Heart left ventricle (tissue), 16 donors: ENCODE data around the gene PLEKHG4. TPM values are rescaled to one million over a fixed set of nuclear protein-coding genes. Genes with fewer than 3 reads are reported as not detected.
A peak's percentile ranks its signal among the peaks of the same experiment; 100 is the strongest.

ENCODE experiments used
- ATAC-seq, 4 donors: fragments of 200-7000 bp; cut with Tn5 transposase; one replicate each; pipeline ENCODE4 v1.9.1; 2020 to 2022; ENCODE audit warnings: moderate library complexity in 4 of 4, mild to moderate bottlenecking in 3 of 4, moderate number of reproducible peaks in 1 of 4
- DNase-seq, 5 donors: peaks; one replicate each; pipeline ENCODE4 v3.0.0-alpha.2; 2020
- H3K27ac ChIP-seq, 12 donors: fragments of 200-600 bp; sonication (generic) in 4 of 12; one replicate each; pipeline versions ENCODE4 v1.5.0 to v1.8.0; 2016 to 2022; ENCODE audit warnings: mild to moderate bottlenecking in 2 of 12
- H3K27me3 ChIP-seq, 9 donors: fragments of 200-600 bp; sonication (generic) in 2 of 9; one replicate each; pipeline versions ENCODE4 v1.5.1 to v1.8.0; 2016 to 2022; ENCODE audit warnings: mild to moderate bottlenecking in 3 of 9
- H3K36me3 ChIP-seq, 9 donors: fragments of 200-600 bp; sonication (generic) in 2 of 9; one replicate each; pipeline versions ENCODE4 v1.5.0 to v1.8.0; 2018 to 2022; ENCODE audit warnings: mild to moderate bottlenecking in 2 of 9
- H3K4me1 ChIP-seq, 12 donors: fragments of 200-600 bp; sonication (generic) in 4 of 12; one replicate each; pipeline versions ENCODE4 v1.5.0 to v1.8.0; 2016 to 2022; ENCODE audit warnings: mild to moderate bottlenecking in 3 of 12
- H3K4me3 ChIP-seq, 12 donors: fragments of 200-600 bp; sonication (generic) in 4 of 12; one replicate each; pipeline versions ENCODE4 v1.5.0 to v1.8.0; 2017 to 2022; ENCODE audit warnings: mild to moderate bottlenecking in 9 of 12, moderate library complexity in 4 of 12
- H3K9me3 ChIP-seq, 12 donors: fragments of 200-600 bp; sonication (generic) in 4 of 12; one replicate each; pipeline versions ENCODE4 v1.5.0 to v1.8.0; 2016 to 2022; ENCODE audit warnings: mild to moderate bottlenecking in 1 of 12
- POLR2A ChIP-seq, 2 donors: fragments of 450-650 bp; IDR thresholded peaks; one replicate each; pipeline ENCODE4 v1.6.1; 2017; ENCODE audit warnings: antibody characterized with exemption in 2 of 2, mild to moderate bottlenecking in 2 of 2, moderate library complexity in 2 of 2
- whole genome bisulfite sequencing, 4 donors: extraction: QIAGEN DNeasy Blood & Tissue Kit in 2 of 4; methylation state at CpG; one replicate each; pipeline versions ENCODE4 v1.1.5 to v1.1.7; 2013 to 2018; 5-methylcytosine and 5-hydroxymethylcytosine counted together
- intact Hi-C, 10 donors: fragments of 100-400 bp; cut with DNase I; formaldehyde crosslinking; loops; one replicate each; pipeline versions ENCODE4 v1.11.1 to v1.14.2; 2022
- polyA plus RNA-seq, 2 donors: library from polyadenylated mRNA; stranded (reverse); fragments of 200-250 nt; gene quantifications; one replicate each; pipeline ENCODE4 v1.2.3, GENCODE V29; 2013
- total RNA-seq, 9 donors: library from RNA; depleted of rRNA in 2 of 9; stranded (reverse); fragments of >200 nt in 2 of 9; fragmentation: NEBNext Ultra II Directional in 3 of 9; extraction: Animal tissue kit (Norgen Biotek cat#: 25700) in 3 of 9; gene quantifications; one replicate each; pipeline versions ENCODE4 v1.1.0 to v1.2.4, GENCODE V29; 2016 to 2023
- TF ChIP-seq, protein P1 (sequence below), 12 donors: fragments of 200-600 bp; sonication (generic) in 4 of 12; IDR thresholded peaks; one replicate each; pipeline versions ENCODE4 v1.5.0 to v1.8.0; 2018 to 2022; ENCODE audit warnings: antibody characterized with exemption in 12 of 12, mild to moderate bottlenecking in 5 of 12
- donor health status: ischemic (EF 13 %, LVEDD 7.1; RV severe dilation, severe dysfunction).
- donor health status: healthy with polysubstance abuse.
- donor health status: DM: no; HTN: yes; CAD: no.
- donor health status: DM: no; HTN: no; CAD: no.
- donor health status: ischemic (EF 25% LVEDD 6.9; RV normal size, moderate dysfunction).
- donor health status: ischemic (EF 25% LVEDD 5.7; RV mildly dilated, moderate dysfunction).
- donor health status: healthy.
- donor health status: DM: yes; HTN: yes; CAD: no.
- donor health status: ischemic (EF 35%, LVEDD 5.7; RV mildly dilated, moderate dysfunction).
- donor health status: nonischemic (EF 11% LVEDD 7.7; RV severe dilation, severe dysfunction).
- donor health status: DM: yes; HTN: yes; CAD: no.
- donor health status: PGD.
- donor health status: ischemic (EF 29% LVEDD 5.4; RV normal size, mild dysfunction).
- donor health status: nonischemic (EF 23%, LVEDD 6.1; RV moderate dilation, normal function).

Gene PLEKHG4
- total and polyA plus RNA-seq, 11 donors: 0.44 to 4.0 (median 1.2) TPM

DNA sequence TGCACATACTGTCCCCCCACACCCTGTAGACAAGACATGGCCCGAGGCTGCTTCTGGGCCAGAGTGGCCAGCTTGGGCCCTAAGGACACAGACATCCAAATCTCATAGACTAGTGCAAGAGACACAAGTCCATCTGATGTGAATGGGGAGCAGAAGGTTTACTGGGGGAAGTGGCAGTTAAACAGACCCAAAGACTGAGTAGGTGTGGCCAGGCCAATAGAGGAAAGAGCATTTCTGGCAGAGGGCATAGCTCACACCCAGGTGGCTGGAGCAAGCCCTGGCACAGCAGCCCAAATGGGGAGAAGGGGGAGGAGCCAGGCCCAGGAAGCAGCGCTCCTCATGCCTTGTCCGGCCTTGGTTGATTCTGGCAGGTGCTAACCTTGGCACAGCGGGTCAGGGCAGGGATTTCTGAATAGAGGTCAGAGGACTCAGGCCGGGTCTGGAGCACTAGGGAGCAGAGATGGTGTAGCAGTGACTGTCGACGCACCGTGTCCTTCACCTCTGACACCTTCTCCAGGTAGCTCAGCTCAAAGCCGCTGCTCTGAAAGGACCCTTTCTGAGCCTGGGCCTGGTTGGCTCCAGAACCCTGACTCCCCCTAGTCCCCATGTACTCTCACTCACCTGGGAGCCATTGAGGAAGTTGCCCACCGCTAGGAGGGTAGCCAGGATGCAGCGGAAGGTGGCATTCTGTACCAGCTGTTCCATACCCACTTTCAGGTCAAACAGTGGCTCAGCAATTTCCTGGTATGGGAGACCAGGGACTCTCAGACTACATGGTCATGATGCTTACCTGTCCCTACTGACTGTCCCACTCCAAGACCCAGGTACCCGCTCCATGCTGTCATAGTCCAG lies 48.3 kb upstream of the PLEKHG4 start:
- peak in 3 of 5 donors; percentile 14 to 46 (median 19) for DNase-seq
- H3K4me1 ChIP-seq: peaks cover 2 to 18% (median 12%) of the 10 kb centered on the region in 12 donors
- H3K9me3 ChIP-seq: no peaks in the 10 kb centered on the region
- WGBS, 4 donors: 87 to 96% (median 89%) methylated on average over 8 to 12 of the region's 12 CpGs
- no peak overlapping the region for H3K4me3 ChIP-seq
- peaks cover 0 to 81% (median 78%) of the 10 kb centered on the region in 9 donors for H3K36me3 ChIP-seq
- H3K27me3 ChIP-seq: no peaks in the 10 kb centered on the region
- no peak overlapping the region for H3K27ac ChIP-seq
- ATAC-seq: no peak
- TF ChIP-seq, protein P1, sequence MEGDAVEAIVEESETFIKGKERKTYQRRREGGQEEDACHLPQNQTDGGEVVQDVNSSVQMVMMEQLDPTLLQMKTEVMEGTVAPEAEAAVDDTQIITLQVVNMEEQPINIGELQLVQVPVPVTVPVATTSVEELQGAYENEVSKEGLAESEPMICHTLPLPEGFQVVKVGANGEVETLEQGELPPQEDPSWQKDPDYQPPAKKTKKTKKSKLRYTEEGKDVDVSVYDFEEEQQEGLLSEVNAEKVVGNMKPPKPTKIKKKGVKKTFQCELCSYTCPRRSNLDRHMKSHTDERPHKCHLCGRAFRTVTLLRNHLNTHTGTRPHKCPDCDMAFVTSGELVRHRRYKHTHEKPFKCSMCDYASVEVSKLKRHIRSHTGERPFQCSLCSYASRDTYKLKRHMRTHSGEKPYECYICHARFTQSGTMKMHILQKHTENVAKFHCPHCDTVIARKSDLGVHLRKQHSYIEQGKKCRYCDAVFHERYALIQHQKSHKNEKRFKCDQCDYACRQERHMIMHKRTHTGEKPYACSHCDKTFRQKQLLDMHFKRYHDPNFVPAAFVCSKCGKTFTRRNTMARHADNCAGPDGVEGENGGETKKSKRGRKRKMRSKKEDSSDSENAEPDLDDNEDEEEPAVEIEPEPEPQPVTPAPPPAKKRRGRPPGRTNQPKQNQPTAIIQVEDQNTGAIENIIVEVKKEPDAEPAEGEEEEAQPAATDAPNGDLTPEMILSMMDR (IDR thresholded peaks at IDR 0.05): no peak
- TF ChIP-seq POLR2A (IDR thresholded peaks at IDR 0.05): no peak
- intact Hi-C loops: loop anchor here in 1 of 10 donors (10.0 kb wide), 1 partner anchor 794 kb away; the partner anchor contains the start of genes DDX28 and DUS2

DNA sequence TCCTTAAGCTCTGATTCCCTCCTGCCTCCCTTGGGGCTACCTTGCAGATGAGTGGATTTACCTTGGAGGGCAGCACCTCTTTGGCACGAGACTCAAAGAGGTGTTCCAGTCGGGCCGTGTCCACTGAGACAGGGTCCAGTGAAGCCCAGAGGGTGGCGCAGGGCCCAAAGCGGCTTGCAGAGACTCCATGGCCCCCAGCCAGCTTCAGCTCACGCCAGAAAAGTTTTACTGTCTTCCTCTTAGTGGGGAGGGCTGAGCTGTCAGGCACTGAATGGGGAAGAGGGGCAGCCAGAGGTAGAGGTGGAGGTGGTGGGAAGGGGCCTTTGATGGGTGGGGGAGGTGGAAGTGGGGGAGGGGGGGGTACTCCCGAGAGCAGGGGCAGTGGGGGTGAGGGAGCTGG lies 45.7 kb upstream of the PLEKHG4 start:
- DNase-seq (peak in 3 of 5 donors; percentile 18 to 28 (median 22)), ATAC-seq (no peak)
- 60 to 78% (median 75%) methylated on average over 5 to 7 of the region's 7 CpGs for WGBS, 4 donors
- Histone ChIP-seq H3K36me3 (peaks cover 0 to 100% (median 97%) of the 10 kb centered on the region in 9 donors), H3K9me3 (no peaks in the 10 kb centered on the region), H3K4me3 (no peak overlapping the region), H3K27ac (no peak overlapping the region), H3K4me1 (peaks cover 0 to under 1% (median 0%) of the 10 kb centered on the region in 12 donors), H3K27me3 (no peaks in the 10 kb centered on the region)
- TF ChIP-seq, protein P1 (IDR thresholded peaks at IDR 0.05): no peak
- no peak for TF ChIP-seq POLR2A (IDR thresholded peaks at IDR 0.05)
- intact Hi-C loops: loop anchor here in 1 of 10 donors (10.0 kb wide), 1 partner anchor 791 kb away; the partner anchor contains the start of genes DDX28 and DUS2

DNA sequence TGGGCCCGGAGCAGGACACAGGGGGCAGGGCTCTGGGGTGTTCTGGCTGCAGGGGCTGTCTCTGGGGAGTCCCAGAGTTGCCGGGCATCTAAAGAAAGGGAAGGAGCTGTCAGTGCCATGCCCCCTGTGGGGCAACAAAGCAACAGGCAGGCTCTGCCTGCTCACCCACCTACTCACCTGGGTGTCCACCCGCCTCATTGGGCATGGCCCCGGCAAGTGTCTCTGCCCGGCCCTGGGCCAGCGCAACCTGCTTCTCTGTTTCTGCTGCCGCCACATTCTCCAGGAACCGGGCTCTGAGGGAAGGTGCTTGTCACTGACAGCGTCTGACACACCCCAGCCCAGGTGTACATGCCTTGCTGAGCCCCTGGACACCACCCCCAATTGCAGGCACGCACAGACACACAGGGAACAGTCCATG lies 45.1 kb upstream of the PLEKHG4 start:
- WGBS, 4 donors: 87 to 94% (median 92%) methylated on average over 7 to 10 of the region's 10 CpGs
- ATAC-seq: no peak

More for the DNA sequence above, 45.1 kb upstream of the PLEKHG4 start:
- H3K4me1 ChIP-seq: no peaks in the 10 kb centered on the region
- no peaks in the 10 kb centered on the region for H3K9me3 ChIP-seq
- TF ChIP-seq POLR2A (IDR thresholded peaks at IDR 0.05): no peak
- TF ChIP-seq, protein P1 (IDR thresholded peaks at IDR 0.05): no peak
- peaks cover 0 to 100% (median 97%) of the 10 kb centered on the region in 9 donors for H3K36me3 ChIP-seq
- H3K27me3 ChIP-seq: no peaks in the 10 kb centered on the region
- no peak overlapping the region for H3K4me3 ChIP-seq
- peak in 3 of 5 donors; percentile 21 to 39 (median 23) for DNase-seq
- intact Hi-C loops: loop anchor here in 1 of 10 donors (10.0 kb wide), 1 partner anchor 791 kb away; the partner anchor contains the start of genes DDX28 and DUS2
- H3K27ac ChIP-seq: no peak overlapping the region
